ENCODE measurements around the gene KRTAP5-3.

DNA sequence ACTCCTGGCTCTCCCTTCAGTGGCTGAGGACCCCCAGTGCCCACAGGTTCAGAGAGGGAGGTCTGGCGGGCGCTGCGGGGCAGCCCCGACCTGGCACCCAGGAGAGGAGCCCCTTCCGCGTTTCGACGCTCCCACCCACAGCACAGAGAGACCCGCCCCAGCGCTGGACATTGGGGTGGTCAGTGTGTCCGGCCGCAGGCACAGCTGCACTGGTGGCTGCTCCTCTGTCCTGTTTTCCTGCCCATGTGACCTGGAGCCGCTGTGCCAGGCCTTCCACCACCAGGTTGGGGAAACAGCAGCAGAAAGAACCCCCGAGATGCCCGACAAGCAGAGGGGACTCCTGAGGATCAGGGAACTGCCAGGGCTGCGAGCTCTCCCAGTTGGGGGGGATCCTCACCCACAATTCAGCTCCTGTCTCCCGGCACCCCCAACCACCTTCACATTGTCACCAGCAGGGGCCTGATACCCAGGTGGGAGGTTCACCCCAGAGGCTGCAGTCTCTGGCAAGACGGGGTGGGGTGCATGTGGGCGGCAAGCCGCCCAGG is 35.0 kb upstream of the KRTAP5-3 start:
- TF ChIP-seq XRCC4 (IDR thresholded peaks at IDR 0.05; ENCODE audit: extremely low read depth, insufficient read depth, insufficient read length) (no peak), ZNF263 (CRISPR knock-in tag; IDR thresholded peaks at IDR 0.05; ENCODE audit: borderline replicate concordance) (no peak), MIER1 (IDR thresholded peaks at IDR 0.05; ENCODE audit: low read depth) (no peak), MNT (conservative IDR thresholded peaks at IDR 0.05) (no peak), ZNF324 (CRISPR knock-in tag; IDR thresholded peaks at IDR 0.05) (no peak), POLR2A (conservative IDR thresholded peaks at IDR 0.05) (no peak), ZNF146 (CRISPR knock-in tag; IDR thresholded peaks at IDR 0.05; ENCODE audit: unreplicated experiment) (no peak)
- TF ChIP-seq, protein P1, sequence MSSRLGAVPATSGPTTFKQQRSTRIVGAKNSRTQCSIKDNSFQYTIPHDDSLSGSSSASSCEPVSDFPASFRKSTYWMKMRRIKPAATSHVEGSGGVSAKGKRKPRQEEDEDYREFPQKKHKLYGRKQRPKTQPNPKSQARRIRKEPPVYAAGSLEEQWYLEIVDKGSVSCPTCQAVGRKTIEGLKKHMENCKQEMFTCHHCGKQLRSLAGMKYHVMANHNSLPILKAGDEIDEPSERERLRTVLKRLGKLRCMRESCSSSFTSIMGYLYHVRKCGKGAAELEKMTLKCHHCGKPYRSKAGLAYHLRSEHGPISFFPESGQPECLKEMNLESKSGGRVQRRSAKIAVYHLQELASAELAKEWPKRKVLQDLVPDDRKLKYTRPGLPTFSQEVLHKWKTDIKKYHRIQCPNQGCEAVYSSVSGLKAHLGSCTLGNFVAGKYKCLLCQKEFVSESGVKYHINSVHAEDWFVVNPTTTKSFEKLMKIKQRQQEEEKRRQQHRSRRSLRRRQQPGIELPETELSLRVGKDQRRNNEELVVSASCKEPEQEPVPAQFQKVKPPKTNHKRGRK (tag; IDR thresholded peaks at IDR 0.05), result no peak

Data from K562 (cell line).